Brain pericyte (primary cell): Measurements from ENCODE around the gene ZNF398.

Source experiments
- DNase-seq: peaks from one replicate; pipeline ENCODE4 v3.0.0-alpha.2; 2012; ENCODE audit warnings: low read depth, low spot score

ZNF398 gene

GRCh38 chr7:149196151-149196704 lies 49.0 kb downstream of the ZNF398 start:
- no peak for DNase-seq

GRCh38 chr7:149196705-149197171 lies 49.5 kb downstream of the ZNF398 start:
- DNase-seq, result no peak

- DNase-seq, result no peak
Observed at GRCh38 chr7:149197675-149198074, 50.4 kb downstream of the ZNF398 start.

- no peak for DNase-seq
Observed at GRCh38 chr7:149198161-149198816, 51.0 kb downstream of the ZNF398 start.

GRCh38 chr7:149199234-149199995 lies 52.2 kb downstream of the ZNF398 start:
- DNase-seq, result no peak

GRCh38 chr7:149202831-149203231 lies 55.6 kb downstream of the ZNF398 start:
- DNase-seq, result no peak

- no peak for DNase-seq
Observed at GRCh38 chr7:149205690-149206381, 58.6 kb downstream of the ZNF398 start.

- DNase-seq, result no peak
Observed at GRCh38 chr7:149207324-149208035, 60.2 kb downstream of the ZNF398 start.

- no peak for DNase-seq
Observed at GRCh38 chr7:149209518-149210269, 62.4 kb downstream of the ZNF398 start.

- no peak for DNase-seq
Observed at GRCh38 chr7:149210551-149210950, 63.3 kb downstream of the ZNF398 start.

GRCh38 chr7:149214020-149214720 lies 66.9 kb downstream of the ZNF398 start:
- DNase-seq, result no peak

GRCh38 chr7:149216402-149216801 lies 69.1 kb downstream of the ZNF398 start:
- no peak for DNase-seq

- DNase-seq, result no peak
Observed at GRCh38 chr7:149217570-149217969, 70.3 kb downstream of the ZNF398 start.

- DNase-seq, result no peak
Observed at GRCh38 chr7:149218469-149219420, 71.5 kb downstream of the ZNF398 start.

GRCh38 chr7:149220534-149220933 lies 73.3 kb downstream of the ZNF398 start:
- no peak for DNase-seq

- DNase-seq, result no peak
Observed at GRCh38 chr7:149223176-149223575, 75.9 kb downstream of the ZNF398 start.

- no peak for DNase-seq
Observed at GRCh38 chr7:149223761-149224160, 76.5 kb downstream of the ZNF398 start.

GRCh38 chr7:149224352-149224751 lies 77.1 kb downstream of the ZNF398 start:
- DNase-seq, result no peak

GRCh38 chr7:149225106-149225505 lies 77.9 kb downstream of the ZNF398 start:
- DNase-seq, result no peak
